ENCODE measurements around the gene PCSK7. TPM values are rescaled to one million over a fixed set of nuclear protein-coding genes. Genes with fewer than 3 reads are reported as not detected.
"Not testable (repeated sequence)": the region's sequence is repeated elsewhere in the genome, so short reads cannot be mapped to it uniquely, and the experiment has no call there.

Gene PCSK7
- total RNA-seq, 4 donors from 2014 or later: 37.6 to 83.2 (median 56.0) TPM

- DNase-seq (ENCODE audit: low spot score in 2 of 2): no peak
- no peak overlapping the region for H3K4me3 ChIP-seq (ENCODE audit: low read depth, poor library complexity, severe bottlenecking)
- intact Hi-C loops (cut with DNase I; ENCODE audit: low total_unique reads): loop anchor here (5.0 kb wide), 1 partner anchor 1973 kb away; the partner anchor contains the start of gene NHERF4
- TF ChIP-seq CTCF (IDR thresholded peaks at IDR 0.05) (no peak), POLR2A (IDR thresholded peaks at IDR 0.05) (no peak)
- WGBS, 2 donors: 88 to 91% methylated on average over 7 of the region's 7 CpGs
Observed at GRCh38 chr11:117214404-117215110, 17.3 kb downstream of the PCSK7 start.

- intact Hi-C loops (cut with DNase I; ENCODE audit: low total_unique reads): no loop called here
- TF ChIP-seq POLR2A (IDR thresholded peaks at IDR 0.05): no peak
- TF ChIP-seq CTCF (IDR thresholded peaks at IDR 0.05): no peak
- DNase-seq (ENCODE audit: low spot score in 2 of 2): no peak
- H3K4me3 ChIP-seq (ENCODE audit: low read depth, poor library complexity, severe bottlenecking): no peak overlapping the region
- WGBS, 2 donors: 93 to 97% methylated on average over 11 of the region's 11 CpGs
Observed at GRCh38 chr11:117212697-117213355, 19.0 kb downstream of the PCSK7 start.

GRCh38 chr11:117210620-117211019, 21.3 kb downstream of the PCSK7 start:
- WGBS, 2 donors: 94 to 95% methylated on average over 3 of the region's 3 CpGs

GRCh38 chr11:117209351-117210125, 22.3 kb downstream of the PCSK7 start:
- DNase-seq (ENCODE audit: low spot score in 2 of 2); intact Hi-C loops (cut with DNase I; ENCODE audit: low total_unique reads); H3K4me3 ChIP-seq (ENCODE audit: low read depth, poor library complexity, severe bottlenecking): not testable (repeated sequence)
- 89 to 91% methylated on average over 7 to 8 of the region's 8 CpGs for WGBS, 2 donors

More at GRCh38 chr11:117210620-117211019, 21.3 kb downstream of the PCSK7 start:
- no peak overlapping the region for H3K4me3 ChIP-seq (ENCODE audit: low read depth, poor library complexity, severe bottlenecking)
- no peak for DNase-seq (ENCODE audit: low spot score in 2 of 2)
- intact Hi-C loops (cut with DNase I; ENCODE audit: low total_unique reads): no loop called here
- no peak for TF ChIP-seq POLR2A (IDR thresholded peaks at IDR 0.05)
- TF ChIP-seq CTCF (IDR thresholded peaks at IDR 0.05): no peak

DNA sequence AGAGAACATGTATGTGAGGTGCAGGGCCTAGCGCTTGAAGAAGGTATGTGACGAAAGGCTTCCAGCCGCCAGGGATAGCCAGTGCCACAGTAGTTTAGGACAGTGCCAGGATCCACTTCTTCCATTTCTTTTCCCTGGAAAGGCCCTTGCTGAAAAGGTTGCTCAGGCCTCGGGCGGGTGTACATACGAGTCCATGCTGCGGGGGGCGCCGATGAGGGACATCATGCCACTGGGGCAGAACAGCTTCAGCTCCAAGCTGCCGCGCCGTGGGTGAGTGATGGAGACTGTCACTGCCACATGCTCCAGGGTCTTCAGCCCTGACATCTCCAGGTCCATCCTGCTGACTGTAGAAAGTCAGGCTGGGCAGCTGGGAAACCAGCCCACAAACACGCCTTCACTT, 23.2 kb downstream of the PCSK7 start:
- intact Hi-C loops (cut with DNase I; ENCODE audit: low total_unique reads); H3K4me3 ChIP-seq (ENCODE audit: low read depth, poor library complexity, severe bottlenecking); DNase-seq (ENCODE audit: low spot score in 2 of 2): not testable (repeated sequence)
- WGBS, 2 donors: 86% methylated on average over 10 of the region's 13 CpGs; no CpG with 5 or more reads in 1 of the 2 donors

- H3K4me3 ChIP-seq (ENCODE audit: low read depth, poor library complexity, severe bottlenecking); DNase-seq (ENCODE audit: low spot score in 2 of 2); intact Hi-C loops (cut with DNase I; ENCODE audit: low total_unique reads): not testable (repeated sequence)
- WGBS, 2 donors: 86 to 95% methylated on average over 4 to 5 of the region's 5 CpGs
Observed at GRCh38 chr11:117207481-117207880, 24.4 kb downstream of the PCSK7 start.

DNA sequence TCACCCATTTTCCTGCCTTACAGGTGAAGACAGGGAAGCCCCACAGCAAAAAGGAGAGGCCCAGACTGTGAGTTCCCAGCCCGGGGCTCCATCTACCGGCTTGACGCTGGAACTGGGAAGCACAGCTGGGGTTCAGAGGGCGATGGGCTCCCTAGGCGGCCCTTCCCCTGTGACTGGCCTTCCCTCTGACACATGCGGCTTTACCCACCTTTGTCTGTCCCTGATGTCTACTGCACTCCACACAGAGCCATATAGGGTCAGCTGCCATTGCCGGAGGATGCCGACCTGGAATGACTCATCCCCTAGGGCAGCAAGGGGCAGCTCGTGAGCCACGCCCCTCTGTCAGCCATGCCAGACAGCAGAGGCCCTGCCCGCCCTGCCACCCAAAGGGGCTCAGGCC, 25.0 kb downstream of the PCSK7 start:
- intact Hi-C loops (cut with DNase I; ENCODE audit: low total_unique reads); H3K4me3 ChIP-seq (ENCODE audit: low read depth, poor library complexity, severe bottlenecking); DNase-seq (ENCODE audit: low spot score in 2 of 2): not testable (repeated sequence)
- WGBS, 2 donors: no CpG with 5 or more reads among the region's 11 CpGs

GRCh38 chr11:117206111-117206510, 25.8 kb downstream of the PCSK7 start:
- intact Hi-C loops (cut with DNase I; ENCODE audit: low total_unique reads); H3K4me3 ChIP-seq (ENCODE audit: low read depth, poor library complexity, severe bottlenecking); DNase-seq (ENCODE audit: low spot score in 2 of 2): not testable (repeated sequence)
- 77 to 91% methylated on average over 7 to 8 of the region's 8 CpGs for WGBS, 2 donors

All from lower leg skin (tissue), 4 donors.